Thoracic aorta (tissue), 2 donors: ENCODE data around the gene SLC16A8. TPM values are rescaled to one million over a fixed set of nuclear protein-coding genes. Genes with fewer than 3 reads are reported as not detected.

ENCODE experiments used
- ATAC-seq: fragments of 150-250 bp; one replicate; pipeline ENCODE4 v1.8.0; 2017; ENCODE audit warnings: low read depth; ENCODE audit not compliant: insufficient number of reproducible peaks, low FRiP score
- DNase-seq: peaks from one replicate; pipeline ENCODE4 v3.0.0-alpha.2; 2020; ENCODE audit warnings: low spot score
- H3K27ac ChIP-seq, 2 donors: fragments of 200-600 bp; sonication (generic); 1 replicate in 1 of 2; 2 replicates in 1 of 2; pipeline ENCODE4 v1.5.1; 2016; ENCODE audit warnings: mild to moderate bottlenecking in 2 of 2, moderate library complexity in 2 of 2
- H3K27me3 ChIP-seq: fragments of 200-600 bp; sonication (generic); replicated peaks from 2 replicates; pipeline ENCODE4 v1.6.0; 2016; ENCODE audit warnings: mild to moderate bottlenecking; ENCODE audit not compliant: insufficient read depth
- H3K36me3 ChIP-seq: fragments of 200-600 bp; sonication (generic); one replicate; pipeline ENCODE4 v1.5.1; 2016
- H3K4me1 ChIP-seq, 2 donors: fragments of 200-600 bp; sonication (generic); 1 replicate in 1 of 2; 2 replicates in 1 of 2; pipeline versions ENCODE4 v1.5.1 to v1.6.0; 2016; ENCODE audit warnings: low read depth in 2 of 2, mild to moderate bottlenecking in 1 of 2; ENCODE audit not compliant: control insufficient read depth in 1 of 2
- H3K4me3 ChIP-seq: fragments of 200-600 bp; sonication (generic); 2 replicates; pipeline ENCODE4 v1.5.1; 2016; ENCODE audit warnings: mild to moderate bottlenecking
- H3K9me3 ChIP-seq: fragments of 200-600 bp; sonication (generic); 2 replicates; pipeline ENCODE4 v1.5.1; 2016
- total RNA-seq, 2 donors: library from RNA; depleted of rRNA; stranded (reverse); fragments of >200 nt; gene quantifications; one replicate each; pipeline versions ENCODE4 v1.1.0 to v1.2.3, GENCODE V29; 2016
- TF ChIP-seq, protein P1 (sequence below): fragments of 200-600 bp; sonication (generic); IDR thresholded peaks from one replicate; pipeline ENCODE4 v1.5.1; 2019; ENCODE audit warnings: antibody characterized with exemption

The SLC16A8 gene
- total RNA-seq, 2 donors from 2014 or later, result 1.2 to 1.5 TPM

DNA sequence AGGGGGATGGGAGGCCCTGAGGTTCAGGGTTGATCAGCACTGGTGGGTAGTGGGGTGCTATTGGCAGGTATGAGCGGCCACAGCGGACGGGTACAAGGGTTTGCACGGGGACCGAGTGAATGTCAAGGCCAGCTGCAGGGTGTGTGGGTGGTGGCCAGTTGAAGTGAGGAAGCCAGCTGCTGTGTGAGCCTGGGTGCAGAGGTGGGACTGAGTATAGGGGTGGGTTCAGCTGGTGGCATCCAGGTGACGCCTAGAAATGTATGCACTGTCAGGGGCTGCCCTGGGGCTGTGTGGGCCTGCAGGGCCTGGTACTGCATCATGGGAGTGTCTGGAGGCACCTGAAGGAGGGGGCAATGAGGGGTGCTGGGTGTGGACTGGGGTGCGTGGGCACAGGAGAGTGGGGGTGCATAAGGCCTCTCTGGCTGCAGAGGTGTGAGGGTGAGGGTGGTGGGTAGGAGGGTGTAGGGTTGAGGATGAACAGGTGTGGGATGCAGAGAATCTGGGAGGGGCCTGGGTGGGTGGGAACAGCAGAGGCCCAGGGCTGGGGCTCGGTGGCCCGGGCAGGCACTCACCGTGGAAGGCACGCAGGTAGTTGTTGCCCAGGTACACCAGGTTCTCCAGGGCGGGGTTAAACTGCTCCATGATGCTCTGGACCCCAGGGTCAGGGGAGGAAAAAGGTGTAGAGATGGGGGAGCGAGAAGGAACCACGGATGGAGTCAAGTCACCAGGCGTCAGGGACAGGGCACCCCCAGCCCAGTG, 24.8 kb upstream of the SLC16A8 start:
- no peaks in the 10 kb centered on the region for H3K9me3 ChIP-seq
- no peak for ATAC-seq
- no peaks in the 10 kb centered on the region for H3K27me3 ChIP-seq
- no peak overlapping the region for H3K4me3 ChIP-seq
- DNase-seq, result no peak
- no peak overlapping the region for H3K27ac ChIP-seq
- H3K4me1 ChIP-seq, result peaks cover 0 to 23% of the 10 kb centered on the region in 2 donors
- H3K36me3 ChIP-seq, result no peaks in the 10 kb centered on the region
- TF ChIP-seq, protein P1, sequence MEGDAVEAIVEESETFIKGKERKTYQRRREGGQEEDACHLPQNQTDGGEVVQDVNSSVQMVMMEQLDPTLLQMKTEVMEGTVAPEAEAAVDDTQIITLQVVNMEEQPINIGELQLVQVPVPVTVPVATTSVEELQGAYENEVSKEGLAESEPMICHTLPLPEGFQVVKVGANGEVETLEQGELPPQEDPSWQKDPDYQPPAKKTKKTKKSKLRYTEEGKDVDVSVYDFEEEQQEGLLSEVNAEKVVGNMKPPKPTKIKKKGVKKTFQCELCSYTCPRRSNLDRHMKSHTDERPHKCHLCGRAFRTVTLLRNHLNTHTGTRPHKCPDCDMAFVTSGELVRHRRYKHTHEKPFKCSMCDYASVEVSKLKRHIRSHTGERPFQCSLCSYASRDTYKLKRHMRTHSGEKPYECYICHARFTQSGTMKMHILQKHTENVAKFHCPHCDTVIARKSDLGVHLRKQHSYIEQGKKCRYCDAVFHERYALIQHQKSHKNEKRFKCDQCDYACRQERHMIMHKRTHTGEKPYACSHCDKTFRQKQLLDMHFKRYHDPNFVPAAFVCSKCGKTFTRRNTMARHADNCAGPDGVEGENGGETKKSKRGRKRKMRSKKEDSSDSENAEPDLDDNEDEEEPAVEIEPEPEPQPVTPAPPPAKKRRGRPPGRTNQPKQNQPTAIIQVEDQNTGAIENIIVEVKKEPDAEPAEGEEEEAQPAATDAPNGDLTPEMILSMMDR, result no peak

DNA sequence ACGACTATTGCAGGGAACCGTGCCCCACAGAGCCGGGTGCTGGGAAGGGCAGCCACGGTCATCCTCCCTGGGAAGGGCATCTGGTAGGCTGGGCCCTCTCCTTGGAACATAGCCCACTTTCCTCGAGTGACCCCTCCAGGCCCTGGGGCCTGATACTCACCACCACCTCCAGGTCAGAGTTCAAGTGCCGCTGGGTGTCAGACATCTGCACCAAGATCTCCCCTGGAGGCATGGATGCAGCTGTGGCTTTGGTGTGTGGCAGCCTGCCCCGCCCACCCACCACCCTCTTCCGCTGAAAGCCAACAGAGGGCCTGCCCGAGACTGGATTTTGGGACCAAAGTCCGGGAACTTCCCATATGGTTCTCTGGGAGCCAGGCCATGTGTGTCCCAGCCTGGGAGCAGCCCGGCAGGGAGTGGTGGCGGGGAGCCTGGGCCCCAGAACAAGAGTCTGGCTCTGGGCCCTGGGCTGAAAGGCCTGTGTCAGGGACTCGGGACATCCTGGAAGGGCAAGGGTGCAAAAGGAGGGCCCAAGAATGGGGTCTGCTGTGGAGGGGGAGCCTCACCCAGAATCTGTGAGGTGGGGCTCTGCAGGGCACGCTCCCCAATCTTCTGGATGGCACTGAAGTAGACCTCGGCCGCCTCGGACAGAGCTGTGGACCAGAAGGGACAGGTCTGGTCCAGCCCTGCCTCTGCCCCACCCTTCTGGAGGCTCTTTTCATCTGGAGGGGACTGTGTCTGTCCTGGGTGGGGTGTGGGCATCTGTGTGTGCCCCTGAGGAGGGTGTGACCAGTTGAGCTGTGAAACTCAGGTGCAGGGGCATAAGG, 23.9 kb upstream of the SLC16A8 start:
- DNase-seq, result no peak
- Histone ChIP-seq H3K36me3 (no peaks in the 10 kb centered on the region), H3K27ac (peak overlapping the region; percentile 12 to 22), H3K9me3 (no peaks in the 10 kb centered on the region), H3K27me3 (no peaks in the 10 kb centered on the region), H3K4me1 (peaks cover 0 to 20% of the 10 kb centered on the region in 2 donors), H3K4me3 (no peak overlapping the region)
- no peak for ATAC-seq
- TF ChIP-seq, protein P1, result no peak

DNA sequence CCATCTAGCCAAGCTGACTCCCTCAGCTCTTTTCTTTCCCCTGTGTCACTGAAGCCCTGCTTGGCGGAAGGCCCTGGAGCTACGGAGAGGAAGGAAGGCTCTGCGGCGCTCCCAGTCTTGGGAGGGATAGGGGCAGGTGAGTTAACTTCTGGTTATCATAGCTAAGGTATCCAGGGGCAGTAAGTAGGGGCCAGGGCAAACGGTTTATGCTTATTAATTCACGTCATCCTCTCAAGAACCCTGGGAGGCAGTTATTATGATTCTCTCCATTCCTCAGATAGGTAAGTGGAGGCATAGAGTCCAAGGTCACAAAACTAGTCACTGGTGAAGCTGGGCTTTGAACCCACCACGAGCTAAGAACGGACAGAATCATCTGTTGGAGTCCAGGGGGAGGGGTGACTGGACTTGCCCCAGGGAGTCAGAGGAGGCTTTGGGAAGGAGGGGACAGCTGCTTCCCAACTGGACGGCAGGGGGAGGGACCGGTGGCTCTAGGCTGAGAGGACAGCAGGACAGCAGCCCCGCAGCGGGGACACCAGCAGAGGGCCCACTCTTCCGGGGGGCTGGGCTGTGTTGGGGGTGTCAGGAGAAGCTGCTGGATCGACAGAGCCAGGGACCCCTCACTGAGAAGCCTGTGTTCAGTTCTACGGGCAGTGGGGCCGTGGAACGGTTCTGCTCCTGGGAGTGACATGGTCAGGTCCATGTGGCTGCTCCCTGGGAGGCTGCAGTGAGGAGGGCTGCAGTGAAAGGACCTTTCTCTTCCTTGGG, 23.0 kb upstream of the SLC16A8 start:
- peaks cover 0 to 20% of the 10 kb centered on the region in 2 donors for H3K4me1 ChIP-seq
- DNase-seq (no peak), ATAC-seq (no peak)
- H3K9me3 ChIP-seq, result no peaks in the 10 kb centered on the region
- H3K27me3 ChIP-seq, result no peaks in the 10 kb centered on the region
- TF ChIP-seq, protein P1, result no peak
- H3K27ac ChIP-seq, result peak overlapping the region in 1 of 2 donors; percentile 22
- no peak overlapping the region for H3K4me3 ChIP-seq
- H3K36me3 ChIP-seq, result no peaks in the 10 kb centered on the region

DNA sequence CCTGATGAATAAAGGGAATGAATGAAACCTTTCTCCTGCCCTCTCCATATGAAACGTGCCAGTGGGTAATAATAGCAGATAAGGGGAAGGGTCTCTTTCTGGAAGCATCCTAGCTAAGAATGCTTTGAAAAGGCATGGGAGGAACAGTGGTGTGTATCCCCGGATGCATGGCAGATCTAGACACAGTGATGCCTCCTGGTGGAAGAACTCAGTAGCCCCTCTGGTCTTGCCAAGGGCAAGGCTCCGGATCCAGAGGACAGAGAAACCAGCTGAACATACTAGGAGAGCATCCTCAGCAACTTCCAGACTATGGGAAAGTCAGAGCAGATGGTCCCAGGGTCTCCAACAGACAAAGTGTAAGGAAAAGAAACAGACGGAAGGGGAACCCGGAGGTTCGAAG, 20.1 kb upstream of the SLC16A8 start:
- no peak overlapping the region for H3K27ac ChIP-seq
- H3K9me3 ChIP-seq, result no peaks in the 10 kb centered on the region
- H3K27me3 ChIP-seq, result no peaks in the 10 kb centered on the region
- no peaks in the 10 kb centered on the region for H3K36me3 ChIP-seq
- DNase-seq (no peak), ATAC-seq (no peak)
- TF ChIP-seq, protein P1, result peak; percentile 15
- H3K4me3 ChIP-seq, result no peak overlapping the region
- H3K4me1 ChIP-seq, result peaks cover 0 to 12% of the 10 kb centered on the region in 2 donors

DNA sequence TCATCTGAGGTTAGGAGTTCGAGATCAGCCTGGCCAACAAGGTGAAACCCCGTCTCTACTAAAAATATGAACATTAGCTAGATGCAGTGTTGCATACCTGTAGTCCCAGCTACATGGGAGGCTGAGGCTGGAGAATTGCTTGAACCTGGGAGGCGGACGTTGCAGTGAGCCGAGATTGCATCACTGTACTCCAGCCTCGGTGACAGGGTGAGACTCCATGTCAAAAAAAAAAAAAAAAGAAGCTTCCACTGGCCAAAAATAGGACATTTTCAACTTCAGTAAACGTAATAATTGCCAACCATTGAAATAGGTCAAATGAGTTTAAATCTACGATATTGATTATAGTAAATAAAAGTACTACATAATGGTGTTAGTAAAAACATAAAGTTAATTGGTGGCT, 19.7 kb upstream of the SLC16A8 start:
- TF ChIP-seq, protein P1, result no peak
- Histone ChIP-seq H3K36me3 (no peaks in the 10 kb centered on the region), H3K27me3 (no peaks in the 10 kb centered on the region), H3K4me3 (no peak overlapping the region), H3K4me1 (peaks cover 2 to 15% of the 10 kb centered on the region in 2 donors), H3K27ac (no peak overlapping the region), H3K9me3 (no peaks in the 10 kb centered on the region)
- ATAC-seq, result no peak
- DNase-seq, result no peak
